ENCODE data around the gene RGS7. TPM values are rescaled to one million over a fixed set of nuclear protein-coding genes. Genes with fewer than 3 reads are reported as not detected.
"Not testable (repeated sequence)": the region's sequence is repeated elsewhere in the genome, so short reads cannot be mapped to it uniquely, and the experiment has no call there.

Gene RGS7
- total RNA-seq, 1 donor from 2014 or later = 0.58 TPM

DNA sequence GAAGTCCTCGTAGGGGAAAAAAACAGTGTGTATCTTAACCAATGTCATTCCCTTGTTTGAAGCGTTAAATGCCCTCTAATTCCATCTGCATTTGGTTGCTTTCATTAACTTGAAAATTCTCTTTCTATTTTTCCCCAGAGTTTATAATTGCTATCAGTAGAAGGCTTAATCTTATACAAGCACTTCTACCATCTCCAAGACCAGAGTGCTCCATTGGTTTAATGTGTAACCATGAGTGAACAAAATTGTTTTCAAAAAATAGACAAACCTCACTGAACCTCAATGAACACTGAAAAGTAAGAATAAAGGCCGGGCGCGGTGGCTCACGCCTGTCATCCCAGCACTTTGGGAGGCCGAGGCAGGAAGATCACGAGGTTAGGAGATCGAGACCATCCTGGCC is 141.3 kb downstream of the RGS7 start:
- no peak for DNase-seq (ENCODE audit: extremely low read depth, low read depth, low spot score)

GRCh38 chr1:241215203-241215602 is 141.8 kb downstream of the RGS7 start:
- no peak for DNase-seq (ENCODE audit: extremely low read depth, low read depth, low spot score)

- no peak for DNase-seq (ENCODE audit: extremely low read depth, low read depth, low spot score)
Observed at GRCh38 chr1:241213139-241213538, 143.9 kb downstream of the RGS7 start.

GRCh38 chr1:241212628-241213027 is 144.4 kb downstream of the RGS7 start:
- no peak for DNase-seq (ENCODE audit: extremely low read depth, low read depth, low spot score)

DNA sequence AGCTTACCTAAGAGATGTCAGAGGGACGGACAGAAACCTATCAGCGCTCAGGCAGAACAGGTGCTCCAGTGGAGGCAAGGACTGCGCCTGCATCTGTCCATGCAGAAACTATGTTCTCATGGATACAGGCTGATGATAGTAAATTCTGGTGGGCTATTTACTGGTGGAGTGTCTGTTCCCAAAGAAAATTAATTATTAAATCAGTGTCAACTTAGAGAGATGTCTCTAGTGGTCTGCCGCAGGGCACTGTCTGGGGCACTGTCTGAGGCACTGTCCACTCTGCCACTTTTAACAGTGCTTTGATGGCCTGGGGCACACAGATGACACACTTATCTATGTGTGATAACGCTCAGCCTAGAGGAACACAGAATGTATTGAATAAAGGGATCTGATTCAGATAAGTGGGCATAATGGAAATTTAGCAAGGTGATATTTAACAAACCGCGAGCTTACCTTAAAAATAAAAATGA is 148.1 kb downstream of the RGS7 start:
- DNase-seq (ENCODE audit: extremely low read depth, low read depth, low spot score) = no peak

DNA sequence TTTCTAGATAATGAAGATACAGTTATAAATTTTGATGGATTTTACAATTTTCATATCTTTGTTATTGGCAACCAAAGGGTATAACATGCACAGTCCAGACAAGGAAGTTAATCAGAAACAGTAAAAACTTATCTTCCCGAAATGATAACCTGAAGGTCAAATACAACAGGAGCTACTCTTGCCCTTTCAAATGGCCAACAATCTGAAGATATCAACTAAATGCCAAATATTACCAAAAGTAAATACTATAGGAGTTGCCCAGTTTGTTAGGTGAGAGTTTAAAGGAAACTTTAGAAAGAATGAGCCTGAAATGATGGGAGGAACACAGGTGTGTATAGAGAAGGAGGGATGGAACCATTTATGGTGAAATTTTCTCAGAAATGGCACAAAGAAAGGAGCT is 153.2 kb downstream of the RGS7 start:
- DNase-seq (ENCODE audit: extremely low read depth, low read depth, low spot score) = no peak

- DNase-seq (ENCODE audit: extremely low read depth, low read depth, low spot score) = no peak
Observed at GRCh38 chr1:241202401-241202800, 154.6 kb downstream of the RGS7 start.

DNA sequence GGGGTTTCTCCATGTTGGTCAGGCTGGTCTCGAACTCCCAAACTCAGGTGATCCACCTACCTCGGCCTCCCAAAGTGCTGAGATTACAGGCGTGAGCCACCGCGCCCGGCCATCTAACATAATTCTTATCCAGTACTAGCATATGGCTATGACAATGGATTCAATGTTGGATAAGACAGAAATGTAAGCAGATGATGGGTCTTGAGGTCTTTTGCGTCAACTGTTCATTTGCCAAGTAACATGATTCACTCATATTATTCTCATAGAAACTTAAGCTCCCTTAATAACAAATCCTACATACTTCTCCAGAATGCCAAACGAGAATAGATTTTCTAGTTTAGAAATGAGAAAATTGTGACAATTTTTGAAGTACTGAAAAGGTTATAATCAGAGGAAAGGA is 170.3 kb downstream of the RGS7 start:
- DNase-seq (ENCODE audit: extremely low read depth, low read depth, low spot score) = no peak

GRCh38 chr1:241181971-241182370 is 175.0 kb downstream of the RGS7 start:
- no peak for DNase-seq (ENCODE audit: extremely low read depth, low read depth, low spot score)

DNA sequence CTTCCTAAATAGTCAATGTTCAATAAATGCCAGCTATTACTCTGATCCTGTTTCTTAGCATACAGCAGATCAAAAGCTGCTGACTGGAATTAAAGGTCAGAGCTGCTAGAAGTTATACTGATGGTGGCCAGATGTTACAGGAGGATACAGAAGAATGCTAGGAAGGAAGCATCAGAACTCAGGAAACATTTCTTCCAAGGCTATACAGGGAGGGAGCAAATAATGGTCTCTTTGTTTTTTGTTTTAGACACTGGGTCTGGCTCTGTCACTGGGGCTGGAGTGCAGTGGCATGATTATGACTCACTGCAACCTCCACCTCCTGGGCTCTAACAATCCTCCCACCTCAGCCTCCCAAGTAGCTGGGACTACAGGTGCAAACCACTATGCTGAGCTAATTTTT is 175.5 kb downstream of the RGS7 start:
- DNase-seq (ENCODE audit: extremely low read depth, low read depth, low spot score) = no peak

DNA sequence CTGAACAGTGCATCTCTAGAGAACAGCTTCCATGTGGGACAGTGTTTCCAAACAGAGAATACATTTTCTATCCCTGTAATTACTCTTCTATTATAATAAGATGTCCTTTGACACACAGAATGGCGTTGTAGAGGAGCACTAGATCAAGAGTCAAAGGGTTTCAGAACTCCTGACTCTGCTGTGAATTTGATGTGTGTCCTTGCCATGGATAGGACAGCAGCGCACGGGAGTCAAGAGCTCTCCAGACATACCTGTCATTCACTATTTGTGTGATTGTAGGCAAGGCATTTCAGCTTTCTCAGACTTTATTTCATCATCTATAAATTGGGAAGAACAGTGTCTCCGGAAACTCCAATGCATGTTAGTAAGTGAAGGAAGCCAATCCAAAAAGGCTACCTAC is 176.4 kb downstream of the RGS7 start:
- DNase-seq (ENCODE audit: extremely low read depth, low read depth, low spot score) = no peak

- DNase-seq (ENCODE audit: extremely low read depth, low read depth, low spot score) = no peak
Observed at GRCh38 chr1:241177660-241178059, 179.3 kb downstream of the RGS7 start.

- DNase-seq (ENCODE audit: extremely low read depth, low read depth, low spot score) = no peak
Observed at GRCh38 chr1:241172486-241172885, 184.5 kb downstream of the RGS7 start.

- no peak for DNase-seq (ENCODE audit: extremely low read depth, low read depth, low spot score)
Observed at GRCh38 chr1:241171991-241172390, 185.0 kb downstream of the RGS7 start.

DNA sequence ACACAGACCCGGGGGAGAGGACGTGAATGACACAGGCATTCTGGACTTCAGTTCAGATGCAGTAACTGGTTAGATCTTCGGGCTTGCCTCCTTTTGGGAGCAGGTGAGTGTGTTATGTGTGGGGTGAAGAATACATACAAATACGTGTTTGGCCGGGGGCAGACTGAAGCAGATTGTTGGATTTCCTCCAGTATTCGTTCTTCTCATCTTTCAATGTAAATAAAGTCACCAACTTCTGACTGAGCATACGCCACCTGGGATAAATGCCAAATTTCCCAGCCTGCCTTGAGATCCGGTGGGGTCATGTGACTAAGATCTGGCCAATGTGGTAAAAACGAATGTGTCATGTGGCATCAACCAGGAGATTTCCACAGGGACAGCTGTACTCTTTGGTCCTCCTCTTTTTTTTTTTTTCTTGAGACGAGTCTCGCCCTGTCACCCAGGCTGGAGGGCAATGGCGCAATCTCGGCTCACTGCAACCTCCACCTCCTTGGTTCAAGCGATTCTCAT is 189.8 kb downstream of the RGS7 start:
- DNase-seq (ENCODE audit: extremely low read depth, low read depth, low spot score) = no peak

GRCh38 chr1:241166625-241167024 is 190.4 kb downstream of the RGS7 start:
- DNase-seq (ENCODE audit: extremely low read depth, low read depth, low spot score) = no peak

- not testable (repeated sequence) for DNase-seq (ENCODE audit: extremely low read depth, low read depth, low spot score)
Observed at GRCh38 chr1:241165256-241165655, 191.7 kb downstream of the RGS7 start.

DNA sequence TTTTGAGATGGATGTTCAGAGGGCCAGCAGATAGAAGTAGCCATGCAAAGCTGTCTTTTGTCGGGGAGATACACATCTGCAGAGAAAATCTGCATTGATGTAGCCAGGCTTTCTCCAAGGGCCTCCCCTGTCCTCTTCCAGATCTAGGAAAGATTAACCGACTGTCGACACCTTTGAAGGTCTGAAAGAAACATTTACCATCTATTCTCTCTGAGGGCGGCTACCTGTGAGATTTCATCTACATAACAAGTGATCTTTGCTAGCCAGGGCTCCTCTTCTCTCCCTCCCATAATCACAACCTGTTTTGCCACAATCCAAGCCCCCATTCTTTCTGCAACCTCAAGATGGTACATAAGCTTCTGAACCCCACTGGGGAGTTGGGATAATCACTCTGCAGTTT is 193.6 kb downstream of the RGS7 start:
- DNase-seq (ENCODE audit: extremely low read depth, low read depth, low spot score) = no peak

- no peak for DNase-seq (ENCODE audit: extremely low read depth, low read depth, low spot score)
Observed at GRCh38 chr1:241161188-241161689, 195.8 kb downstream of the RGS7 start.

GRCh38 chr1:241157435-241157834 is 199.6 kb downstream of the RGS7 start:
- no peak for DNase-seq (ENCODE audit: extremely low read depth, low read depth, low spot score)

- no peak for DNase-seq (ENCODE audit: extremely low read depth, low read depth, low spot score)
Observed at GRCh38 chr1:241156231-241156965, 200.6 kb downstream of the RGS7 start.

GRCh38 chr1:241145881-241146280 is 211.1 kb downstream of the RGS7 start:
- no peak for DNase-seq (ENCODE audit: extremely low read depth, low read depth, low spot score)

Measured in glomerular endothelial cell (primary cell).